ENCODE measurements around the gene DNASE2B. TPM values are rescaled to one million over a fixed set of nuclear protein-coding genes. Genes with fewer than 3 reads are reported as not detected.

The DNASE2B gene
- total and polyA plus RNA-seq, 2 donors (not counting 3 experiments of a cell fraction or from before 2014, with no cell fraction given) = not detected

DNA sequence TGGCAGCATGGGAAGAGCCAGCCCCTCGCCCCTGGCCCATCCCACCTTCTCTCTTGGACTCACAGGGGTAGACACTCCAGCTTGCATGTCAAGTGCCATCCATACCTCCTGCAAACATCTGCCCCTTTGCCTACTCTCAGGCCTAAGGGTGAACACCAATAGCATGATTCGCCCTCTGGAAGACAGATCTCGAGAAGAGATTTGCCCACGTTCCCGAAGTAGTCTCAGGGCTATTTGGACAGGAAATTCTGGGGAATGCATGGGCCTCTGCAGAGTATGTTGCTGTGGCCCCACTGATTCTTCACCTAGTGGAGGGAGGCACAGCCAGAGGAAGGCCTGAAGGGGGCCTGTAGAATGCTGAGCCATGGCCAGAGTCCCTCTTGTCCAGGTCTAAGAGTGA, 29.8 kb upstream of the DNASE2B start:
- dilution Hi-C loops (cut with MboI; ENCODE audit: extremely low pct_ligation_motif_present, low sequenced_read_pairs) = no loop called here
- H3K4me1 ChIP-seq (ENCODE audit: control insufficient read depth, extremely low read depth, insufficient read depth, low read length) = peaks cover 25% of the 10 kb centered on the region
- BruUV-seq (replicated peaks) = no TSS peak
- H3K9me1 ChIP-seq (replicated peaks; ENCODE audit: control insufficient read depth, extremely low read depth, insufficient read depth, low read length) = no peaks in the 10 kb centered on the region
- H3K27ac ChIP-seq (ENCODE audit: insufficient read depth, low read depth, low read length) = no peak overlapping the region
- H3K4me3 ChIP-seq (replicated peaks in 1 of 3; ENCODE audit: insufficient read depth in 1 of 3, low read depth in 1 of 3, low read length in 3 of 3) = no peak overlapping the region
- TF ChIP-seq EZH2 (IDR thresholded peaks at IDR 0.05; ENCODE audit: borderline replicate concordance, low read depth, low read length, severe bottlenecking) (no peak), GATA2 (IDR thresholded peaks at IDR 0.05; ENCODE audit: insufficient read depth, insufficient read length, low read depth, low read length) (no peak), MYC (IDR thresholded peaks at IDR 0.05; ENCODE audit: low read depth, low read length) (no peak), POLR2A (IDR thresholded peaks at IDR 0.05; ENCODE audit: low read depth, low read length) (no peak), FOS (IDR thresholded peaks at IDR 0.05; ENCODE audit: borderline replicate concordance, insufficient read depth, low read length) (no peak), JUN (IDR thresholded peaks at IDR 0.05; ENCODE audit: borderline replicate concordance, insufficient read depth, insufficient read length, low read depth) (no peak), POLR2AphosphoS5 (IDR thresholded peaks at IDR 0.05; ENCODE audit: insufficient read depth, low read depth, low read length) (no peak)
- TF ChIP-seq, protein P1, sequence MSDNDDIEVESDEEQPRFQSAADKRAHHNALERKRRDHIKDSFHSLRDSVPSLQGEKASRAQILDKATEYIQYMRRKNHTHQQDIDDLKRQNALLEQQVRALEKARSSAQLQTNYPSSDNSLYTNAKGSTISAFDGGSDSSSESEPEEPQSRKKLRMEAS (IDR thresholded peaks at IDR 0.05; ENCODE audit: insufficient read depth, insufficient read length) = no peak
- TF ChIP-seq, protein P2, sequence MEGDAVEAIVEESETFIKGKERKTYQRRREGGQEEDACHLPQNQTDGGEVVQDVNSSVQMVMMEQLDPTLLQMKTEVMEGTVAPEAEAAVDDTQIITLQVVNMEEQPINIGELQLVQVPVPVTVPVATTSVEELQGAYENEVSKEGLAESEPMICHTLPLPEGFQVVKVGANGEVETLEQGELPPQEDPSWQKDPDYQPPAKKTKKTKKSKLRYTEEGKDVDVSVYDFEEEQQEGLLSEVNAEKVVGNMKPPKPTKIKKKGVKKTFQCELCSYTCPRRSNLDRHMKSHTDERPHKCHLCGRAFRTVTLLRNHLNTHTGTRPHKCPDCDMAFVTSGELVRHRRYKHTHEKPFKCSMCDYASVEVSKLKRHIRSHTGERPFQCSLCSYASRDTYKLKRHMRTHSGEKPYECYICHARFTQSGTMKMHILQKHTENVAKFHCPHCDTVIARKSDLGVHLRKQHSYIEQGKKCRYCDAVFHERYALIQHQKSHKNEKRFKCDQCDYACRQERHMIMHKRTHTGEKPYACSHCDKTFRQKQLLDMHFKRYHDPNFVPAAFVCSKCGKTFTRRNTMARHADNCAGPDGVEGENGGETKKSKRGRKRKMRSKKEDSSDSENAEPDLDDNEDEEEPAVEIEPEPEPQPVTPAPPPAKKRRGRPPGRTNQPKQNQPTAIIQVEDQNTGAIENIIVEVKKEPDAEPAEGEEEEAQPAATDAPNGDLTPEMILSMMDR (IDR thresholded peaks at IDR 0.05; ENCODE audit: extremely low read depth in 1 of 2, insufficient read depth in 1 of 2, low read depth in 1 of 2, low read length in 2 of 2) = no peak
- H3K27me3 ChIP-seq (ENCODE audit: control insufficient read depth in 2 of 2, insufficient read depth in 2 of 2, low read length in 2 of 2) = no peaks in the 10 kb centered on the region
- H4K20me1 ChIP-seq (replicated peaks; ENCODE audit: control insufficient read depth, extremely low read depth, insufficient read depth, low read length) = no peaks in the 10 kb centered on the region
- no peak overlapping the region for H2AFZ ChIP-seq (ENCODE audit: low read depth, low read length)
- ChIA-PET POLR2A (no interaction called here), CTCF (no interaction called here)
- FAIRE-seq = no peak
- intact Hi-C loops (cut with micrococcal nuclease) = no loop called here
- H3K79me2 ChIP-seq (ENCODE audit: control insufficient read depth, insufficient read depth, low read length) = no peaks in the 10 kb centered on the region
- no peak overlapping the region for H3K4me2 ChIP-seq (ENCODE audit: insufficient read depth, low read length)
- H3K9me3 ChIP-seq (replicated peaks; ENCODE audit: control insufficient read depth, insufficient read depth, low read length) = no peaks in the 10 kb centered on the region
- H3K36me3 ChIP-seq (ENCODE audit: control insufficient read depth in 2 of 2, extremely low read depth in 1 of 2, insufficient read depth in 2 of 2, low read length in 2 of 2) = no peaks in the 10 kb centered on the region
- H3K9ac ChIP-seq (replicated peaks; ENCODE audit: extremely low read depth, insufficient read depth, low read length) = no peak overlapping the region
- DNase-seq (ENCODE audit: low read depth, low spot score) = no peak
